DOHH2 (cell line): Measurements from ENCODE around the gene ERC2.

ENCODE experiments used
- H3F3A ChIP-seq: fragments of 200-600 bp; sonication (generic), shearing (Covaris generic); 2 replicates; pipeline ENCODE4 v1.6.0; 2016; ENCODE audit warnings: antibody characterized with exemption, mild to moderate bottlenecking; ENCODE audit not compliant: control insufficient read depth, insufficient read depth
- H3K27ac ChIP-seq: fragments of 200-600 bp; sonication (generic); 2 replicates; pipeline ENCODE4 v1.5.1; 2014; ENCODE audit warnings: low read depth, mild to moderate bottlenecking, low read length, moderate library complexity
- H3K27me3 ChIP-seq: fragments of 200-600 bp; sonication (generic); 2 replicates; pipeline ENCODE4 v1.6.1; 2014; ENCODE audit warnings: mild to moderate bottlenecking, low read length, mixed read lengths; ENCODE audit not compliant: control insufficient read depth
- H3K36me3 ChIP-seq: fragments of 200-600 bp; sonication (generic); 2 replicates; pipeline ENCODE4 v1.6.1; 2014; ENCODE audit warnings: mild to moderate bottlenecking, low read length, moderate library complexity, mixed read lengths; ENCODE audit not compliant: control insufficient read depth
- H3K4me1 ChIP-seq: fragments of 200-600 bp; sonication (generic); 2 replicates; pipeline ENCODE4 v1.6.1; 2014; ENCODE audit warnings: mild to moderate bottlenecking, low read length, mixed read lengths; ENCODE audit not compliant: control insufficient read depth
- H3K4me2 ChIP-seq: fragments of 200-600 bp; sonication (generic); 2 replicates; pipeline ENCODE4 v1.6.0; 2014; ENCODE audit warnings: mild to moderate bottlenecking, low read length, moderate library complexity
- H3K4me3 ChIP-seq: fragments of 200-600 bp; sonication (generic); 2 replicates; pipeline ENCODE4 v1.5.1; 2014; ENCODE audit warnings: mild to moderate bottlenecking, low read length, mixed read lengths
- H3K79me2 ChIP-seq: fragments of 200-600 bp; sonication (generic); 2 replicates; pipeline ENCODE4 v1.6.1; 2014; ENCODE audit warnings: mild to moderate bottlenecking, low read length, mixed read lengths; ENCODE audit not compliant: control insufficient read depth
- H3K9me2 ChIP-seq: fragments of 200-600 bp; sonication (generic); replicated peaks from 2 replicates; pipeline ENCODE4 v1.6.1; 2014; ENCODE audit warnings: mild to moderate bottlenecking, low read length, mixed read lengths; ENCODE audit not compliant: control insufficient read depth
- H3K9me3 ChIP-seq: fragments of 200-600 bp; sonication (generic); 2 replicates; pipeline ENCODE4 v1.6.1; 2014; ENCODE audit warnings: antibody characterized with exemption, low read length, mixed read lengths; ENCODE audit not compliant: control insufficient read depth, insufficient read depth
- H4K20me1 ChIP-seq: fragments of 200-600 bp; sonication (generic); 2 replicates; pipeline ENCODE4 v1.6.0; 2014; ENCODE audit warnings: low read depth, mild to moderate bottlenecking, antibody characterized with exemption, low read length, moderate library complexity; ENCODE audit not compliant: control insufficient read depth, insufficient read depth
- EZH2phosphoT487 ChIP-seq: fragments of 200-600 bp; sonication (generic); IDR thresholded peaks from 2 replicates; pipeline ENCODE4 v1.6.1; 2017; ENCODE audit warnings: borderline replicate concordance, mild to moderate bottlenecking, antibody characterized with exemption, low read length, moderate library complexity, mixed read lengths
- TF ChIP-seq, protein P1 (sequence below): fragments of 200-600 bp; sonication (generic); IDR thresholded peaks from one replicate; pipeline ENCODE4 v1.5.1; 2014; ENCODE audit warnings: antibody characterized with exemption, mild to moderate bottlenecking, low read depth, low read length; ENCODE audit not compliant: poor library complexity, severe bottlenecking

Gene ERC2

DNA sequence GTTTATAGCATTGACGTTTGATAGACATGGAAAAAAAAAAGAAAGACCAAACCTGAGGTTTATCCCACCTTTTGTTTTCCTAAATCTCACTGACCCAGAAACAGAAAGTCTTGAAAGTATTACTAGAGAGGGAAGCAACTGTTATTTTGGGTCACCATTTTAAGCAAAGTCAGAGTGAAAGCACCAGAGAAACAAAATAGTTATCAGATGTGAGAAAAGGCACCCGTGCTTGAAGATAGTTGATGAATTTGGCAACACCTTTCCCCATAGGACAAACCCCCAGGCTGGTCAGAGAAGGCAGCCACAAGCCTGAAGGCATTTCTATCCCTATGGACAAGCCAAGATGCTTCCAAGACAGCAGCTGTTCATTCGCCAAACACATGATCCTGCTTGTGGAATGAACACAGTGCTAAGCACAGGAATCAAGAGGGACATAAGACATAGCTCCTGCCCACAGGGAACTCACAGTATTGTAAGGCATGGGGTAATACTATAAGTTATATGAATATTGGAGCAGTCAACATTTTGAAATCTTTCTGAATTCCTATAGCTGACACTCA, 170.9 kb downstream of the ERC2 start:
- H3F3A ChIP-seq, result no peaks in the 10 kb centered on the region
- no peaks in the 10 kb centered on the region for H3K9me3 ChIP-seq
- H4K20me1 ChIP-seq, result no peaks in the 10 kb centered on the region
- no peaks in the 10 kb centered on the region for H3K27me3 ChIP-seq
- TF ChIP-seq, protein P1, sequence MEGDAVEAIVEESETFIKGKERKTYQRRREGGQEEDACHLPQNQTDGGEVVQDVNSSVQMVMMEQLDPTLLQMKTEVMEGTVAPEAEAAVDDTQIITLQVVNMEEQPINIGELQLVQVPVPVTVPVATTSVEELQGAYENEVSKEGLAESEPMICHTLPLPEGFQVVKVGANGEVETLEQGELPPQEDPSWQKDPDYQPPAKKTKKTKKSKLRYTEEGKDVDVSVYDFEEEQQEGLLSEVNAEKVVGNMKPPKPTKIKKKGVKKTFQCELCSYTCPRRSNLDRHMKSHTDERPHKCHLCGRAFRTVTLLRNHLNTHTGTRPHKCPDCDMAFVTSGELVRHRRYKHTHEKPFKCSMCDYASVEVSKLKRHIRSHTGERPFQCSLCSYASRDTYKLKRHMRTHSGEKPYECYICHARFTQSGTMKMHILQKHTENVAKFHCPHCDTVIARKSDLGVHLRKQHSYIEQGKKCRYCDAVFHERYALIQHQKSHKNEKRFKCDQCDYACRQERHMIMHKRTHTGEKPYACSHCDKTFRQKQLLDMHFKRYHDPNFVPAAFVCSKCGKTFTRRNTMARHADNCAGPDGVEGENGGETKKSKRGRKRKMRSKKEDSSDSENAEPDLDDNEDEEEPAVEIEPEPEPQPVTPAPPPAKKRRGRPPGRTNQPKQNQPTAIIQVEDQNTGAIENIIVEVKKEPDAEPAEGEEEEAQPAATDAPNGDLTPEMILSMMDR, result no peak
- TF ChIP-seq EZH2phosphoT487, result no peak
- H3K27ac ChIP-seq, result no peak overlapping the region
- no peak overlapping the region for H3K4me3 ChIP-seq
- no peak overlapping the region for H3K4me2 ChIP-seq
- no peaks in the 10 kb centered on the region for H3K79me2 ChIP-seq
- H3K36me3 ChIP-seq, result no peaks in the 10 kb centered on the region
- H3K4me1 ChIP-seq, result no peaks in the 10 kb centered on the region
- H3K9me2 ChIP-seq, result no peaks in the 10 kb centered on the region

DNA sequence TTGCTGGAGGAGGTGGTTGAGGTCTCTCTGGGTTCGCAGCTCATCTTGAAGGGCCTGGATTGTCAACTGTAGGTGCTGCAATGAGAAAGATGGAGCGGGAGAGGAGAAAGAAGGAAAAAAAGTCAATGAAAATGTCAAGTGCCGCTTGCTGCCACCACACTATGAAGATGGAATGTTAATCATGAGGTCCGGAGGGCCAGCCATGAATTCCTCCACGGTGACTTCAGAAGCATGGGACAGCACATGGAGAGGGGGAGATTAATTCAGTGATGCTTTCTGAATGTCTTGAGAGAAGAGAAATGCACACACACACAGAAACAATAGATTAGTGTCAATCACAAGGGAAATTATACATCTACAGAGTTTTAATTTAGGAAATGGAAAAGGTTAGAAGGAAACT, 171.9 kb downstream of the ERC2 start:
- no peaks in the 10 kb centered on the region for H3K9me3 ChIP-seq
- no peaks in the 10 kb centered on the region for H3F3A ChIP-seq
- H3K4me1 ChIP-seq, result no peaks in the 10 kb centered on the region

DNA sequence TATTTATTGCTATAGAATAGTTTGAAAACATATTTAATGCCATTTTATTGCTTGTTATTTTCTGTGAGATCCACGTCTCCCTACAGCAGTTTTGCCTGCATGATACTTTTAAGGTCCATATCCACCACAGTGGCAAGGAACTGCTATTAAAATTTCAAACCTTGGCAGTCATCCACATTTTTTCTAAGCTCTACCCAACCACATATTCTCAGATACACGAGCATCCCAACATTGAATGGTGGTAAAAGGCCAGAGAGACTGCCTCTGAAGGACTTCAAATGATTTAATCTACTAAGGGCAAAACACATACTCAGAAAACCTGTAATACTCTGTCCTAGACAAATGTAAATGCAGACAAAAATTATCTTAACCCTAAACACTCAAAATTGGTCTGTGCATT, 173.1 kb downstream of the ERC2 start:
- Histone ChIP-seq H3K9me2 (no peaks in the 10 kb centered on the region), H3K27ac (no peak overlapping the region), H3K4me3 (no peak overlapping the region), H3K36me3 (no peaks in the 10 kb centered on the region), H3K27me3 (no peaks in the 10 kb centered on the region), H3K9me3 (no peaks in the 10 kb centered on the region), H3K4me1 (no peaks in the 10 kb centered on the region), H3K79me2 (no peaks in the 10 kb centered on the region), H3F3A (no peaks in the 10 kb centered on the region), H4K20me1 (no peaks in the 10 kb centered on the region), H3K4me2 (no peak overlapping the region)
- no peak for TF ChIP-seq EZH2phosphoT487
- TF ChIP-seq, protein P1, result no peak

More for the DNA sequence above, 171.9 kb downstream of the ERC2 start:
- no peaks in the 10 kb centered on the region for H3K9me2 ChIP-seq
- H3K27ac ChIP-seq, result no peak overlapping the region
- no peak overlapping the region for H3K4me3 ChIP-seq
- H3K36me3 ChIP-seq, result no peaks in the 10 kb centered on the region
- H3K4me2 ChIP-seq, result no peak overlapping the region
- no peaks in the 10 kb centered on the region for H3K79me2 ChIP-seq
- no peaks in the 10 kb centered on the region for H4K20me1 ChIP-seq
- H3K27me3 ChIP-seq, result no peaks in the 10 kb centered on the region
- TF ChIP-seq, protein P1, result no peak
- no peak for TF ChIP-seq EZH2phosphoT487
